ENCODE data around the gene VPS33B. TPM values are rescaled to one million over a fixed set of nuclear protein-coding genes. Genes with fewer than 3 reads are reported as not detected.
A peak's percentile ranks its signal among the peaks of the same experiment; 100 is the strongest.

Gene VPS33B
- total RNA-seq, 4 donors from 2014 or later: 6.7 to 18.7 (median 10.8) TPM

GRCh38 chr15:90987561-90988141 is 34.7 kb downstream of the VPS33B start:
- TF ChIP-seq EP300 (IDR thresholded peaks at IDR 0.05; ENCODE audit: low read depth) (no peak), CTCF (IDR thresholded peaks at IDR 0.05) (no peak), POLR2AphosphoS5 (IDR thresholded peaks at IDR 0.05) (no peak), POLR2A (IDR thresholded peaks at IDR 0.05) (no peak)
- DNase-seq: no peak
- H3K36me3 ChIP-seq: no peaks in the 10 kb centered on the region
- no peaks in the 10 kb centered on the region for H3K9me3 ChIP-seq
- H3K27me3 ChIP-seq: no peaks in the 10 kb centered on the region
- peaks cover 0 to 11% (median 2%) of the 10 kb centered on the region in 4 donors for H3K4me1 ChIP-seq
- 60 to 64% methylated on average over 3 to 7 of the region's 7 CpGs for WGBS, 2 donors (ENCODE audit: low coverage in 1 of 2)
- in situ Hi-C loops (cut with MboI; ENCODE audit: low pct_ligation_motif_present in 1 of 4, low pct_unique_long_range_greater_than_20kb in 1 of 4, low sequenced_read_pairs in 3 of 4): no loop called here
- intact Hi-C loops (cut with DNase I; ENCODE audit: low total_unique reads): no loop called here
- H3K27ac ChIP-seq: peak overlapping the region in 1 of 4 donors; percentile 9
- H3K4me3 ChIP-seq: no peak overlapping the region

GRCh38 chr15:90986790-90987507 is 35.4 kb downstream of the VPS33B start:
- H3K27ac ChIP-seq: peak overlapping the region in 1 of 4 donors; percentile 9
- no peaks in the 10 kb centered on the region for H3K27me3 ChIP-seq
- in situ Hi-C loops (cut with MboI; ENCODE audit: low pct_ligation_motif_present in 1 of 4, low pct_unique_long_range_greater_than_20kb in 1 of 4, low sequenced_read_pairs in 3 of 4): no loop called here
- no peaks in the 10 kb centered on the region for H3K36me3 ChIP-seq
- intact Hi-C loops (cut with DNase I; ENCODE audit: low total_unique reads): no loop called here
- 53 to 67% methylated on average over 10 to 11 of the region's 11 CpGs for WGBS, 2 donors (ENCODE audit: low coverage in 1 of 2)
- peaks cover 0 to 11% (median 2%) of the 10 kb centered on the region in 4 donors for H3K4me1 ChIP-seq
- no peak overlapping the region for H3K4me3 ChIP-seq
- no peaks in the 10 kb centered on the region for H3K9me3 ChIP-seq
- no peak for TF ChIP-seq EP300 (IDR thresholded peaks at IDR 0.05; ENCODE audit: low read depth)
- no peak for TF ChIP-seq POLR2AphosphoS5 (IDR thresholded peaks at IDR 0.05)
- TF ChIP-seq POLR2A (IDR thresholded peaks at IDR 0.05): no peak
- TF ChIP-seq CTCF (IDR thresholded peaks at IDR 0.05): no peak
- DNase-seq: peak; percentile 24

GRCh38 chr15:90982135-90982534 is 40.3 kb downstream of the VPS33B start:
- peaks cover 0 to 3% (median 0%) of the 10 kb centered on the region in 4 donors for H3K36me3 ChIP-seq
- intact Hi-C loops (cut with DNase I; ENCODE audit: low total_unique reads) (no loop called here), in situ Hi-C loops (cut with MboI; ENCODE audit: low pct_ligation_motif_present in 1 of 4, low pct_unique_long_range_greater_than_20kb in 1 of 4, low sequenced_read_pairs in 3 of 4) (no loop called here)
- no peak overlapping the region for H3K4me3 ChIP-seq
- H3K27ac ChIP-seq: no peak overlapping the region
- H3K4me1 ChIP-seq: no peaks in the 10 kb centered on the region
- 71 to 87% methylated on average over 1 to 5 of the region's 5 CpGs for WGBS, 2 donors (ENCODE audit: low coverage in 1 of 2)
- DNase-seq: no peak
- no peaks in the 10 kb centered on the region for H3K27me3 ChIP-seq
- no peak for TF ChIP-seq POLR2AphosphoS5 (IDR thresholded peaks at IDR 0.05)
- no peaks in the 10 kb centered on the region for H3K9me3 ChIP-seq

GRCh38 chr15:90981681-90982080 is 40.7 kb downstream of the VPS33B start:
- no peak overlapping the region for H3K4me3 ChIP-seq
- no peak for DNase-seq
- in situ Hi-C loops (cut with MboI; ENCODE audit: low pct_ligation_motif_present in 1 of 4, low pct_unique_long_range_greater_than_20kb in 1 of 4, low sequenced_read_pairs in 3 of 4) (no loop called here), intact Hi-C loops (cut with DNase I; ENCODE audit: low total_unique reads) (no loop called here)
- H3K4me1 ChIP-seq: no peaks in the 10 kb centered on the region
- H3K9me3 ChIP-seq: no peaks in the 10 kb centered on the region
- H3K36me3 ChIP-seq: peaks cover 0 to 3% (median 0%) of the 10 kb centered on the region in 4 donors
- no peak overlapping the region for H3K27ac ChIP-seq
- no peaks in the 10 kb centered on the region for H3K27me3 ChIP-seq
- WGBS, 2 donors (ENCODE audit: low coverage in 1 of 2): 80 to 93% methylated on average over 3 to 6 of the region's 6 CpGs
- TF ChIP-seq EP300 (IDR thresholded peaks at IDR 0.05; ENCODE audit: low read depth) (no peak), CTCF (IDR thresholded peaks at IDR 0.05) (no peak)

All from transverse colon (tissue), 4 donors.